ENCODE data around the gene BCAS1.

GRCh38 chr20:54058420-54059139 is 11.8 kb downstream of the BCAS1 start:
- TF ChIP-seq CTCF (IDR thresholded peaks at IDR 0.05) = no peak
- TF ChIP-seq POLR2A (IDR thresholded peaks at IDR 0.05) = no peak
